ENCODE measurements around the gene XXYLT1. TPM values are rescaled to one million over a fixed set of nuclear protein-coding genes. Genes with fewer than 3 reads are reported as not detected.

The XXYLT1 gene
- total RNA-seq, 2 experiments from 2014 or later, result 3.1 to 3.7 TPM

- no peaks in the 10 kb centered on the region for H3K27me3 ChIP-seq (ENCODE audit: control insufficient read depth in 1 of 2, insufficient read depth in 2 of 2, low read length in 2 of 2)
- H3K27ac ChIP-seq (ENCODE audit: low read depth in 1 of 2, low read length in 2 of 2), result no peak overlapping the region
- TF ChIP-seq, protein P1, sequence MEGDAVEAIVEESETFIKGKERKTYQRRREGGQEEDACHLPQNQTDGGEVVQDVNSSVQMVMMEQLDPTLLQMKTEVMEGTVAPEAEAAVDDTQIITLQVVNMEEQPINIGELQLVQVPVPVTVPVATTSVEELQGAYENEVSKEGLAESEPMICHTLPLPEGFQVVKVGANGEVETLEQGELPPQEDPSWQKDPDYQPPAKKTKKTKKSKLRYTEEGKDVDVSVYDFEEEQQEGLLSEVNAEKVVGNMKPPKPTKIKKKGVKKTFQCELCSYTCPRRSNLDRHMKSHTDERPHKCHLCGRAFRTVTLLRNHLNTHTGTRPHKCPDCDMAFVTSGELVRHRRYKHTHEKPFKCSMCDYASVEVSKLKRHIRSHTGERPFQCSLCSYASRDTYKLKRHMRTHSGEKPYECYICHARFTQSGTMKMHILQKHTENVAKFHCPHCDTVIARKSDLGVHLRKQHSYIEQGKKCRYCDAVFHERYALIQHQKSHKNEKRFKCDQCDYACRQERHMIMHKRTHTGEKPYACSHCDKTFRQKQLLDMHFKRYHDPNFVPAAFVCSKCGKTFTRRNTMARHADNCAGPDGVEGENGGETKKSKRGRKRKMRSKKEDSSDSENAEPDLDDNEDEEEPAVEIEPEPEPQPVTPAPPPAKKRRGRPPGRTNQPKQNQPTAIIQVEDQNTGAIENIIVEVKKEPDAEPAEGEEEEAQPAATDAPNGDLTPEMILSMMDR (IDR thresholded peaks at IDR 0.05), result no peak
- intact Hi-C loops (cut with DNase I, micrococcal nuclease), result no loop called here
- H3K4me1 ChIP-seq (ENCODE audit: insufficient read depth, low read length), result peaks cover 5% of the 10 kb centered on the region
- ChIA-PET POLR2A (interaction anchor here (0.7 kb wide), 1 partner anchor 65 kb away, joined by 3 read pairs; no protein-coding TSS in a partner anchor), CTCF (no interaction called here)
- H3K36me3 ChIP-seq (ENCODE audit: insufficient read depth, low read length), result peaks cover 8% of the 10 kb centered on the region
- DNase-seq (peak in 2 of 14 experiments; percentile 18 to 24), ATAC-seq (ENCODE audit: poor library complexity) (peak; percentile 41)
- no peak overlapping the region for H3K27ac Mint-ChIP-seq
- H3K4me3 ChIP-seq (ENCODE audit: low read length), result no peak overlapping the region
- no peaks in the 10 kb centered on the region for H3K9me3 ChIP-seq (ENCODE audit: control insufficient read depth in 1 of 2, insufficient read depth in 1 of 2, low read length in 2 of 2)
- H3K4me1 Mint-ChIP-seq (ENCODE audit: low read depth), result peaks cover 21% of the 10 kb centered on the region
- no peaks in the 10 kb centered on the region for H3K27me3 Mint-ChIP-seq
- H3K36me3 Mint-ChIP-seq (ENCODE audit: low read depth), result peaks cover 15% of the 10 kb centered on the region
- no peak overlapping the region for H3K4me3 Mint-ChIP-seq
- peaks cover 2% of the 10 kb centered on the region for H3K9me3 Mint-ChIP-seq
Observed at GRCh38 chr3:195226900-195227447, 44.0 kb downstream of the XXYLT1 start.

DNA sequence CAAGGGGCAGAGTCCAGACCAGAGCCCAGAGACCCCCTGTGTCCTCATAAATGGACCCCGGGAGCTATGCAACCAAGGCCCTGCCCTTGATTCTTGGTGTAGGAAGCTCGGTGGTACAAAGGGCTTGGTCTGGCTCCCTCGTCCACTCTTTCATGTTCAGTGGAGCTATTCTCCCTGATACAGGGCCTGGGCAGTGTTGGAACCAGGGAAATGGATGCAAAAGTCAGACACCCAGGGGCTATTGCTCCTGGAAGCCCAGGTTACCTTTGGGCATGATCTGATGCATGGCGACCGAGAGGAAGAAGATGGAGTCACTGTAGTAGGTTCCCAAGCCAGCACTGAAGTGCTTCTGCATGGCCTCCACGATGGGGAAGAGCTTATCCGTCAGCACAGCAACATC, 44.5 kb downstream of the XXYLT1 start:
- Mint-ChIP-seq H3K4me1 (ENCODE audit: low read depth) (peaks cover 21% of the 10 kb centered on the region), H3K9me3 (peaks cover 2% of the 10 kb centered on the region), H3K4me3 (no peak overlapping the region), H3K27ac (no peak overlapping the region), H3K36me3 (ENCODE audit: low read depth) (peaks cover 15% of the 10 kb centered on the region), H3K27me3 (no peaks in the 10 kb centered on the region)
- H3K4me1 ChIP-seq (ENCODE audit: insufficient read depth, low read length), result peaks cover 5% of the 10 kb centered on the region
- H3K27ac ChIP-seq (ENCODE audit: low read depth in 1 of 2, low read length in 2 of 2), result no peak overlapping the region
- intact Hi-C loops (cut with DNase I, micrococcal nuclease), result no loop called here
- POLR2A ChIA-PET, result no interaction called here
- CTCF ChIA-PET, result no interaction called here
- no peaks in the 10 kb centered on the region for H3K9me3 ChIP-seq (ENCODE audit: control insufficient read depth in 1 of 2, insufficient read depth in 1 of 2, low read length in 2 of 2)
- no peaks in the 10 kb centered on the region for H3K27me3 ChIP-seq (ENCODE audit: control insufficient read depth in 1 of 2, insufficient read depth in 2 of 2, low read length in 2 of 2)
- TF ChIP-seq, protein P1 (IDR thresholded peaks at IDR 0.05), result no peak
- peaks cover 8% of the 10 kb centered on the region for H3K36me3 ChIP-seq (ENCODE audit: insufficient read depth, low read length)
- DNase-seq (peak in 1 of 14 experiments; percentile 5), ATAC-seq (ENCODE audit: poor library complexity) (no peak)
- no peak overlapping the region for H3K4me3 ChIP-seq (ENCODE audit: low read length)

- ChIA-PET POLR2A (interaction anchor here (0.6 kb wide), 1 partner anchor 32 kb away, joined by 3 read pairs; no protein-coding TSS in a partner anchor), CTCF (no interaction called here)
- H3K4me1 Mint-ChIP-seq (ENCODE audit: low read depth), result peaks cover 21% of the 10 kb centered on the region
- no peaks in the 10 kb centered on the region for H3K9me3 ChIP-seq (ENCODE audit: control insufficient read depth in 1 of 2, insufficient read depth in 1 of 2, low read length in 2 of 2)
- H3K9me3 Mint-ChIP-seq, result no peaks in the 10 kb centered on the region
- peaks cover 8% of the 10 kb centered on the region for H3K36me3 ChIP-seq (ENCODE audit: insufficient read depth, low read length)
- H3K27me3 ChIP-seq (ENCODE audit: control insufficient read depth in 1 of 2, insufficient read depth in 2 of 2, low read length in 2 of 2), result no peaks in the 10 kb centered on the region
- H3K27me3 Mint-ChIP-seq, result no peaks in the 10 kb centered on the region
- no peak overlapping the region for H3K27ac Mint-ChIP-seq
- TF ChIP-seq, protein P1 (IDR thresholded peaks at IDR 0.05), result no peak
- intact Hi-C loops (cut with DNase I, micrococcal nuclease), result no loop called here
- no peak overlapping the region for H3K4me3 ChIP-seq (ENCODE audit: low read length)
- peaks cover 5% of the 10 kb centered on the region for H3K4me1 ChIP-seq (ENCODE audit: insufficient read depth, low read length)
- peaks cover 25% of the 10 kb centered on the region for H3K36me3 Mint-ChIP-seq (ENCODE audit: low read depth)
- no peak overlapping the region for H3K4me3 Mint-ChIP-seq
- ATAC-seq (ENCODE audit: poor library complexity) (no peak), DNase-seq (peak in 1 of 14 experiments; percentile 15)
- no peak overlapping the region for H3K27ac ChIP-seq (ENCODE audit: low read depth in 1 of 2, low read length in 2 of 2)
Observed at GRCh38 chr3:195224980-195225580, 45.9 kb downstream of the XXYLT1 start.
